ENCODE measurements around the gene EXOC4.

The EXOC4 gene

GRCh38 chr7:133702960-133703359, 450.1 kb downstream of the EXOC4 start:
- no peak overlapping the region for H3K27ac ChIP-seq
- TF ChIP-seq CTCF (conservative IDR thresholded peaks at IDR 0.05) = no peak
- no peak for TF ChIP-seq ZFX (IDR thresholded peaks at IDR 0.05)

DNA sequence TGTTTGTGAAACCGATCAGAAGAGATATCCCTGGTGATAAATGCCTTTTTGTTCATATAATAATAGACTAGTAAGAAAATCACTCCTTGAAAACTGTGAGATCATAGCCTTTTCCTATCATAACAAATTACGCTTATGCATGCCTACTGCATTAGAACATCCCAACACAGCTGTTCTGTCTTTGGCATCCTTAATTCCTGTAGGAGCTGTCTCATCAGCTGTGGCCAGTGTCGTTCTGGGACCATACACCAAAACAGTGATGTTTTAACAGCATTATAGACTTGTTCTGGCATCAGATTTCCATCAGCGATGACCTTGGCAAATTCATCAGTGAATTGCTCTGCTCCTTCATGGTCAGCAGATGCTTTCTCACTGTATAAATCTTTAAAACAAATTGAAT, 450.7 kb downstream of the EXOC4 start:
- TF ChIP-seq CTCF (conservative IDR thresholded peaks at IDR 0.05) (no peak), ZFX (IDR thresholded peaks at IDR 0.05) (no peak)
- H3K27ac ChIP-seq = no peak overlapping the region

GRCh38 chr7:133704453-133704852, 451.6 kb downstream of the EXOC4 start:
- no peak overlapping the region for H3K27ac ChIP-seq
- TF ChIP-seq ZFX (IDR thresholded peaks at IDR 0.05) = no peak
- no peak for TF ChIP-seq CTCF (conservative IDR thresholded peaks at IDR 0.05)

- TF ChIP-seq CTCF (conservative IDR thresholded peaks at IDR 0.05) (no peak), ZFX (IDR thresholded peaks at IDR 0.05) (no peak)
- H3K27ac ChIP-seq = no peak overlapping the region
Measured at GRCh38 chr7:133705596-133705995, 452.7 kb downstream of the EXOC4 start.

GRCh38 chr7:133706016-133706415, 453.1 kb downstream of the EXOC4 start:
- no peak for TF ChIP-seq ZFX (IDR thresholded peaks at IDR 0.05)
- no peak for TF ChIP-seq CTCF (conservative IDR thresholded peaks at IDR 0.05)
- H3K27ac ChIP-seq = no peak overlapping the region

GRCh38 chr7:133709036-133709880, 456.4 kb downstream of the EXOC4 start:
- TF ChIP-seq CTCF (conservative IDR thresholded peaks at IDR 0.05) = no peak
- TF ChIP-seq ZFX (IDR thresholded peaks at IDR 0.05) = no peak
- no peak overlapping the region for H3K27ac ChIP-seq

- H3K27ac ChIP-seq = no peak overlapping the region
Measured at GRCh38 chr7:133712544-133712943, 459.7 kb downstream of the EXOC4 start.

More at GRCh38 chr7:133712544-133712943, 459.7 kb downstream of the EXOC4 start:
- no peak for TF ChIP-seq CTCF (conservative IDR thresholded peaks at IDR 0.05)
- no peak for TF ChIP-seq ZFX (IDR thresholded peaks at IDR 0.05)
